H9 (cell line): ENCODE measurements around the gene IRF2. TPM values are rescaled to one million over a fixed set of nuclear protein-coding genes. Genes with fewer than 3 reads are reported as not detected.

ENCODE experiments used
- DNase-seq: peaks from one replicate; pipeline ENCODE4 v3.0.0-alpha.2; 2017
- H2AFZ ChIP-seq: one replicate; pipeline ENCODE4 v1.6.1; 2013; ENCODE audit warnings: mild to moderate bottlenecking, low read length, control low read depth, moderate library complexity
- H2AK5ac ChIP-seq: 2 replicates; pipeline ENCODE4 v1.6.1; 2013; ENCODE audit warnings: low read length, control low read depth, mixed read lengths; ENCODE audit not compliant: insufficient read length
- H2BK120ac ChIP-seq: one replicate; pipeline ENCODE4 v1.6.1; 2013; ENCODE audit warnings: low read depth, mild to moderate bottlenecking, low read length, control low read depth, inconsistent platforms; ENCODE audit not compliant: poor library complexity, severe bottlenecking
- H2BK12ac ChIP-seq: 2 replicates; pipeline ENCODE4 v1.6.1; 2013; ENCODE audit warnings: low read length, control low read depth, mixed read lengths, low read depth; ENCODE audit not compliant: insufficient read length
- H2BK15ac ChIP-seq: 2 replicates; pipeline ENCODE4 v1.6.1; 2013; ENCODE audit warnings: low read depth, low read length, control low read depth
- H2BK20ac ChIP-seq: one replicate; pipeline ENCODE4 v1.6.1; 2013; ENCODE audit warnings: low read depth, mild to moderate bottlenecking, low read length, control low read depth, inconsistent platforms; ENCODE audit not compliant: poor library complexity, severe bottlenecking
- H2BK5ac ChIP-seq: 2 replicates; pipeline ENCODE4 v1.6.1; 2013; ENCODE audit warnings: low read length, control low read depth, mixed read lengths; ENCODE audit not compliant: insufficient read length
- H3K14ac ChIP-seq: 2 replicates; pipeline ENCODE4 v1.6.1; 2013; ENCODE audit warnings: low read length, control low read depth; ENCODE audit not compliant: insufficient read depth
- H3K18ac ChIP-seq: 2 replicates; pipeline ENCODE4 v1.6.1; 2013; ENCODE audit warnings: low read depth, mild to moderate bottlenecking, mixed read lengths, low read length, control low read depth; ENCODE audit not compliant: insufficient read length
- H3K23ac ChIP-seq: 2 replicates; pipeline ENCODE4 v1.6.1; 2013; ENCODE audit warnings: low read length, control low read depth, mixed read lengths, low read depth; ENCODE audit not compliant: insufficient read length
- H3K23me2 ChIP-seq: 2 replicates; pipeline ENCODE4 v1.6.1; 2013; ENCODE audit warnings: low read depth, mild to moderate bottlenecking, mixed read lengths, low read length, control low read depth; ENCODE audit not compliant: insufficient read length, poor library complexity, severe bottlenecking
- H3K27ac ChIP-seq: 2 replicates; pipeline ENCODE4 v1.5.1; 2013; ENCODE audit warnings: low read length, control low read depth, mixed read lengths, low read depth; ENCODE audit not compliant: insufficient read length
- H3K27me3 ChIP-seq: 2 replicates; pipeline ENCODE4 v1.6.1; 2013; ENCODE audit warnings: low read length, control low read depth, inconsistent platforms; ENCODE audit not compliant: insufficient read depth
- H3K4ac ChIP-seq: 2 replicates; pipeline ENCODE4 v1.6.1; 2013; ENCODE audit warnings: low read depth, mild to moderate bottlenecking, control low read depth, inconsistent platforms, low read length, moderate library complexity
- H3K4me1 ChIP-seq: 2 replicates; pipeline ENCODE4 v1.6.1; 2013; ENCODE audit warnings: low read length, control low read depth, inconsistent platforms; ENCODE audit not compliant: insufficient read depth
- H3K4me2 ChIP-seq: 2 replicates; pipeline ENCODE4 v1.6.1; 2013; ENCODE audit warnings: low read length, control low read depth, mixed read lengths; ENCODE audit not compliant: insufficient read length, insufficient read depth
- H3K56ac ChIP-seq: 2 replicates; pipeline ENCODE4 v1.6.1; 2013; ENCODE audit warnings: low read depth, mild to moderate bottlenecking, mixed read lengths, low read length, control low read depth; ENCODE audit not compliant: insufficient read length
- H3K79me1 ChIP-seq: 2 replicates; pipeline ENCODE4 v1.6.1; 2013; ENCODE audit warnings: low read depth, mild to moderate bottlenecking, moderate library complexity, low read length, control low read depth, inconsistent platforms; ENCODE audit not compliant: insufficient read depth, poor library complexity, severe bottlenecking
- H3K79me2 ChIP-seq: 2 replicates; pipeline ENCODE4 v1.6.1; 2013; ENCODE audit warnings: low read length, control low read depth, inconsistent platforms; ENCODE audit not compliant: insufficient read depth
- H3K9ac ChIP-seq: 2 replicates; pipeline ENCODE4 v1.6.1; 2013; ENCODE audit warnings: low read length, control low read depth, mixed read lengths; ENCODE audit not compliant: insufficient read length; ENCODE audit errors: extremely low read depth
- H3K9me3 ChIP-seq: one replicate; pipeline ENCODE4 v1.6.1; 2013; ENCODE audit warnings: low read depth, low read length, inconsistent platforms; ENCODE audit not compliant: control insufficient read depth
- H3T11ph ChIP-seq: one replicate; pipeline ENCODE4 v1.6.1; 2013; ENCODE audit warnings: mild to moderate bottlenecking, low read length, control low read depth, inconsistent platforms
- H4K20me1 ChIP-seq: one replicate; pipeline ENCODE4 v1.6.1; 2013; ENCODE audit not compliant: control insufficient read depth, insufficient read length, insufficient read depth
- H4K5ac ChIP-seq: 2 replicates; pipeline ENCODE4 v1.6.1; 2013; ENCODE audit warnings: low read depth, mild to moderate bottlenecking, mixed read lengths, low read length, control low read depth; ENCODE audit not compliant: insufficient read length
- H4K8ac ChIP-seq: replicated peaks from 2 replicates; pipeline ENCODE4 v1.6.1; 2013; ENCODE audit warnings: low read length, control low read depth, mixed read lengths, low read depth; ENCODE audit not compliant: insufficient read length
- H4K91ac ChIP-seq: 2 replicates; pipeline ENCODE4 v1.6.1; 2013; ENCODE audit warnings: low read depth, mild to moderate bottlenecking, moderate library complexity, mixed read lengths, low read length, control low read depth; ENCODE audit not compliant: insufficient read length
- H3K27ac Mint-ChIP-seq, 3 experiments: 2 replicates in 2 of 3; 3 replicates in 1 of 3; pipeline ENCODE4 v1.8.0; 2020 to 2021; ENCODE audit warnings: mixed read lengths in 3 of 3, mild to moderate bottlenecking in 1 of 3, moderate library complexity in 1 of 3
- H3K27me3 Mint-ChIP-seq: 2 replicates; pipeline ENCODE4 v1.8.0; 2021; ENCODE audit warnings: low read depth, mild to moderate bottlenecking, moderate library complexity, mixed read lengths
- H3K36me3 Mint-ChIP-seq, 3 experiments: 2 replicates in 2 of 3; 3 replicates in 1 of 3; pipeline ENCODE4 v1.8.0; 2020 to 2021; ENCODE audit warnings: low read depth in 3 of 3, mixed read lengths in 3 of 3; ENCODE audit not compliant: insufficient read depth in 1 of 3
- H3K4me1 Mint-ChIP-seq, 2 experiments: 2 replicates each; pipeline ENCODE4 v1.8.0; 2020; ENCODE audit warnings: mixed read lengths in 2 of 2
- H3K4me3 Mint-ChIP-seq, 2 experiments: 2 replicates in 1 of 2; 3 replicates in 1 of 2; pipeline ENCODE4 v1.8.0; 2020 to 2021; ENCODE audit warnings: mild to moderate bottlenecking in 2 of 2, mixed read lengths in 2 of 2, moderate library complexity in 1 of 2
- H3K9me3 Mint-ChIP-seq, 2 experiments: 2 replicates in 1 of 2; 3 replicates in 1 of 2; pipeline ENCODE4 v1.8.0; 2020; ENCODE audit warnings: mild to moderate bottlenecking in 2 of 2, mixed read lengths in 2 of 2, moderate library complexity in 1 of 2
- CTCF ChIP-seq: fragments of 200-600 bp; sonication (generic); conservative IDR thresholded peaks from 3 replicates; pipeline ENCODE4 v1.8.0; 2021; ENCODE audit warnings: antibody characterized with exemption, mild to moderate bottlenecking
- WGBS: extraction: QIAGEN DNeasy Blood & Tissue Kit; methylation state at CpG from one replicate; pipeline ENCODE4 v1.1.7; 2013; ENCODE audit warnings: missing lambda C conversion rate, low lambda C conversion rate, mixed read lengths; ENCODE audit not compliant: insufficient read length; ENCODE audit errors: extremely low coverage; 5-methylcytosine and 5-hydroxymethylcytosine counted together
- total RNA-seq: library from RNA; stranded (reverse); gene quantifications from 2 replicates; pipeline ENCODE4 v1.2.1, GENCODE V29; 2021

The IRF2 gene
- total RNA-seq, 1 experiment from 2014 or later = 13.5 TPM

DNA sequence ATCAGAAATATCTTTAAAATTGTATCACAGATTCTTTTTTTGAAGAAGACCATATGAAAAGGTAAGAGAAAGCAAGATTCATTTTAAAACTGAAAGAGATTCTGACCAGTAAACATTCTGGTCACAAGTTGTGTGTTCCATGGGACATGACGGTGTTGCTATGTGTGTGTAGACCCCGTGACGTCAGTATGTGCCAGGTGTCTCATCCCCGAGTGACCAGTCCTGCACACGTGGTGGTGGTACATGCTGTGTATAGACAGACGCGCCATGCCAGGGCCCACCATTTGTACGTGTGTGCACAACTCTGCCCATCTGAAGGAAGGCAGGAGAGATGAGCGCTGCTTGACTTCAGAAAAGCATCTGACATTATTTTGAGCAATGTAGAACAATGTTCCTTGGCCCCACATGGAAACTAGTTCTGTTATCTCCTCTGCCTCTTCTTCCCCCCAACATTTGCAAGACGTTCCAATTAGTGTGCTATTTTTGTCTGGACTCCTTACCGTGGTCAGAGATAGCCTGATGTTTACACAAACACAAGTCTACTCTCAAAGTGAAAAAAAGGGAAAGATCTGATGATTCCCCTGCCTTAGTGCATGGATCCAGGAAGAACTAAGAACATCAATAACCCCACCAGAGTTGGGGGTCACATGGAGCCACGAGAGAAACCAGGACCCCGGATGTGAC is 51.2 kb downstream of the IRF2 start:
- no peak overlapping the region for H2BK5ac ChIP-seq
- no peak overlapping the region for H3K9ac ChIP-seq
- no peaks in the 10 kb centered on the region for H3K27me3 ChIP-seq
- H3K56ac ChIP-seq = no peak overlapping the region
- no peak overlapping the region for H4K8ac ChIP-seq
- H3K18ac ChIP-seq = no peak overlapping the region
- H3K27ac ChIP-seq = no peak overlapping the region
- peaks cover 12 to 15% of the 10 kb centered on the region in 2 experiments for H3K4me1 Mint-ChIP-seq
- H4K5ac ChIP-seq = no peak overlapping the region
- no peak overlapping the region for H2BK20ac ChIP-seq
- no peak for DNase-seq
- no peak overlapping the region for H3K4me3 Mint-ChIP-seq
- H2BK15ac ChIP-seq = no peak overlapping the region
- no peak overlapping the region for H2AFZ ChIP-seq
- no peak overlapping the region for H2BK12ac ChIP-seq
- no peak overlapping the region for H3K4me2 ChIP-seq
- H3K4me1 ChIP-seq = no peaks in the 10 kb centered on the region
- no peak overlapping the region for H3K23ac ChIP-seq
- no peak overlapping the region for H3K4ac ChIP-seq
- no peak overlapping the region for H2AK5ac ChIP-seq
- H3K79me1 ChIP-seq = no peaks in the 10 kb centered on the region
- peaks cover 11 to 16% of the 10 kb centered on the region in 2 experiments for H3K9me3 Mint-ChIP-seq
- H4K91ac ChIP-seq = no peak overlapping the region
- H3K27me3 Mint-ChIP-seq = no peaks in the 10 kb centered on the region
- no peak overlapping the region for H3K27ac Mint-ChIP-seq
- H3K79me2 ChIP-seq = no peaks in the 10 kb centered on the region; the same call in 1 of the 2 replicates
- H4K20me1 ChIP-seq = no peaks in the 10 kb centered on the region
- WGBS = no CpG with 5 or more reads among the region's 13 CpGs
- H2BK120ac ChIP-seq = no peak overlapping the region
- H3K14ac ChIP-seq = no peak overlapping the region
- H3K36me3 Mint-ChIP-seq = peaks cover 40 to 68% (median 66%) of the 10 kb centered on the region in 3 experiments; a peak in 6 of 7 replicates
- no peaks in the 10 kb centered on the region for H3K23me2 ChIP-seq
- TF ChIP-seq CTCF = no peak
- H3K9me3 ChIP-seq = peaks cover 11% of the 10 kb centered on the region
- no peak overlapping the region for H3T11ph ChIP-seq
